ENCODE data around the gene GULP1. TPM values are rescaled to one million over a fixed set of nuclear protein-coding genes. Genes with fewer than 3 reads are reported as not detected.

GULP1 gene
- total and polyA plus RNA-seq, 2 experiments from 2014 or later = 28.3 to 41.2 TPM

DNA sequence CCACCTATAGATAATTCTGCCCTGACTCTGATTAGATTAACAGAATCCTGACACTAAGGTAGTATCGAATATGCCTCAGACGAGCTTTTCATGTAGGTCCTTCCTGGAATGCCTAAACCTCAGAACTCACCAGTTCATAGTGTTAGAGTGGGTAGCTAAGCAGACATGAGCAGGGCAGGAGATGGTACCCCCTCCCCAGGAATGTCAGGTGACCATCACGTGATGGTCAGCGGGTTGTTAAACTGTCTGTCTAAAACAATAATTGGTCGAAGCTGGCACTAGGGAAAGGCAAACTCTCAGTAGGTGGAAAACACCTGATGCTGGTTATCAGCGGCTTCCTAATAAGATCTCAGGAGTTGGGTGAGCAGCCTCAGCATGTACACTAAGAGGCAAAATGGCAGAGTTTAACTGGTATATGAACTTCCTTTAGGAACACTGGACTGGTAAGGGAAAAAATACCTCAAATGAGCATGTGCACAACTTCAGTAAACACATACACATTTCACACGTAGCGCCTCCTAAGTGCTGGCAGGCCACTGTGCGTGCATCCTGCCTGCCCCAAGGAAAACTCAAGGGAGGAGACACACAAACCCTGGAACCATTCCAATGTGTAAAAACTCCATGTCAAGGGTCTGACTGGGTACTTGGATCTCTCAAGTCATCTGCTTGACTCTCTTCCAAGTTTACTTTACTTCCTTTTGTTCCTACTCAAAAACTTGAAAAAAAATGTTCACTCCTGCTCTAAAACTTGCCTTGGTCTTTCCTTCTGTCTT is 339.5 kb downstream of the GULP1 start:
- no peak for TF ChIP-seq CTCF (IDR thresholded peaks at IDR 0.05; ENCODE audit: low read depth, low read length)
- H3K27ac ChIP-seq = no peak overlapping the region

DNA sequence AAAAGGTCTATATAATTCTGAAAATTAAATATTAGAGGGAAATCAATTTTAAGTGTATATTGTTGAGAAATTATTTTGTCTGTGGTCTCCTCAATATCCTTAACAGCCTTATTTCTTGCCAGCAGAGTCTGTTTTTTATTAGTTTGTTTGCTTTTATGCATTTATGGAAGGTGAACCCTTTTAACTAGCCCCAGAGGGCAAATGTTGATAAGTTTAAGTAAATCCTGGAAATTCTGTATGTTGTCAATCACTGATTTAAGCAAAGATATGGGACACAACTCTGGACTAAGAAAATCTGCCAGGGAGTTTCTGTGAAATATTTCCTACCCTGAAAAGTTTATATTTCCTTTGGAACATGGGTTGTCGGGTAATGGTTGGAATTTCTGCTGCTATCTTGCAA is 343.0 kb downstream of the GULP1 start:
- no peaks in the 10 kb centered on the region for H3K36me3 ChIP-seq
- no peak for DNase-seq (ENCODE audit: low read depth in 1 of 2, low spot score in 1 of 2)
- H3K4me3 ChIP-seq = no peak overlapping the region
- no peak overlapping the region for H3K27ac ChIP-seq
- no peaks in the 10 kb centered on the region for H3K4me1 ChIP-seq (ENCODE audit: low read depth)
- no peaks in the 10 kb centered on the region for H3K27me3 ChIP-seq
- H3K9me3 ChIP-seq (ENCODE audit: low read depth) = no peaks in the 10 kb centered on the region
- no peak for TF ChIP-seq CTCF (IDR thresholded peaks at IDR 0.05; ENCODE audit: low read depth, low read length)

More for the DNA sequence above, 339.5 kb downstream of the GULP1 start:
- no peaks in the 10 kb centered on the region for H3K36me3 ChIP-seq
- no peaks in the 10 kb centered on the region for H3K27me3 ChIP-seq
- no peak overlapping the region for H3K4me3 ChIP-seq
- H3K4me1 ChIP-seq (ENCODE audit: low read depth) = no peaks in the 10 kb centered on the region
- DNase-seq (ENCODE audit: low read depth in 1 of 2, low spot score in 1 of 2) = no peak
- no peaks in the 10 kb centered on the region for H3K9me3 ChIP-seq (ENCODE audit: low read depth)

Data from cardiac muscle cell (in vitro differentiated cells and primary cell).